DMS153 treated with DMSO at 0.1 percent for 48 hours (cell line): Measurements from ENCODE around the gene SMG6.
"Not testable (repeated sequence)": the region's sequence is repeated elsewhere in the genome, so short reads cannot be mapped to it uniquely, and the experiment has no call there.

Source experiments
- DNase-seq: peaks from one replicate; lab custom pipeline; 2025; ENCODE audit not compliant: unreplicated experiment; lab: John Stamatoyannopoulos, UW

Gene SMG6

DNA sequence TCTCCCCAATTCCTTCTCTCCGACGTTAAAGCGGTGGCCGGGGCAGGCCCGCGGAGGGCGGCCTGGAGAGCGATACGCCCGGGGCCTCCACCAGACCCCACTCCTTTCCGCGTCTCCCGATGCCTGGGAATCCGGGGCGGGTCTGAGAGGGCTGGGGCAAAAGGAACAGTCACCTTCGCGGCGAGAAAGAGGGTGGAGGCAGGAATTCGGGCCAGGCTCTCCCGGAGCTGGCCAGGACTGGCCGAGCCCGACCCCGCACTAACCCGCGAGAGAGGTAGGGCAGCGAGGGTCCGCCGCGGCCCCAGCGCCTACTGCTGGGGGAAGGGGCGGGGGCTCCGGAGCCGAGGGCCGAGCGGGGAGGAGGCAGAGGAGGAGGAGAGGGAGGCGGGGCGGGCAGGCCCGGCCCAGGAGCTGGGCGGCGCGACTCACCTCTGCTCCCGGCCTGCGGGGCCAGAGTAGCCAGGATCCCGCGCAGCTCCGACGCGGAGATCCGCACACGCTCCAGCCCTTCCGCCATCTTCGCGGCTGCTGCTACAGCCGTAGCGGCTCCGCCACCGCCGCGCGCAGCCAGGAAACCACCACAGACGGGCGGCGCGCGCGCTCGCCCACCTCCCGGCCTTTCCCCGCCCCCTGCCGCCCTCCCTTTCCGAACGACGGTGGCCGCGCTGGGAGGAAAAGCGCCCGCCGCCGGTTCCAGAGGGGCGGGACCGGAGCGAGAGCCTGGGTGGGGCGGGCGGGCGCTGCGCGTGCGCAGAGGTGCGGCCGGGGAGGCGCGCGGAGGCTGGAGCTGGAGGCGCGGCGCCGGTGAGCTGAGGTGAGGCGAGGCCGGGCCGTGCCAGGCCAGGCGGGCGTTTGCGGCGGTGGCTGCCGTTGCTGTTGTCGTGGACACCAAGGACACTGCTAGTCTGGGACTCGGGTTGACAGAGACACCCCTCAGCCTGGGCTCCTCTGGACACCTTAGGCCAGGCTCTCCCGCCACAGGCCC, at the start of gene SMG6, which contains the start of gene SRR:
SMG6 (minus strand) TSS at position 582 of the 985 bp plus-strand sequence; CDS start at position 517, 65 bp downstream.
SRR (plus strand) TSS at position 747 of the 985 bp plus-strand sequence. CDS start 11,611 bp downstream, outside the sequence.
- DNase-seq = no peak

DNA sequence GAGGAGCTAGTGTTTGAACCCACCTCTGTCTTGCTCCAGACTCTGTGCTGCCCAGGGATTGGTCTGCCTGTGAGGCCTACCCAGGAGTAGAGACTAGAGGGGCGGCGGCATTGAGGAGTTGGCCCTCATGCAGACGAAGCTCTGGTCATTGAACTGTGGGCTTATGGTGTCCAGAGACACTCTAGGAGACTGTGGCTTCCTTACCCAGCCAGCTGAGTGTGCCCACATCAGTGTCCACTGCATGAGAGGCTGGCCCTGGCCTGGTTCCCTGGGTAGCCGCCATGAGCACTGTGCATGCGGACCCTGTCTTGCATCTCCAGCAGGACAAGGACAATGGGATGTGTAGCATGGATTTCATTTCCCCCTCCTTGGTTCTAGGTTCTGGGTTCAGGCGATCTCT, 47.7 kb upstream of the SMG6 start:
- no peak for DNase-seq

DNA sequence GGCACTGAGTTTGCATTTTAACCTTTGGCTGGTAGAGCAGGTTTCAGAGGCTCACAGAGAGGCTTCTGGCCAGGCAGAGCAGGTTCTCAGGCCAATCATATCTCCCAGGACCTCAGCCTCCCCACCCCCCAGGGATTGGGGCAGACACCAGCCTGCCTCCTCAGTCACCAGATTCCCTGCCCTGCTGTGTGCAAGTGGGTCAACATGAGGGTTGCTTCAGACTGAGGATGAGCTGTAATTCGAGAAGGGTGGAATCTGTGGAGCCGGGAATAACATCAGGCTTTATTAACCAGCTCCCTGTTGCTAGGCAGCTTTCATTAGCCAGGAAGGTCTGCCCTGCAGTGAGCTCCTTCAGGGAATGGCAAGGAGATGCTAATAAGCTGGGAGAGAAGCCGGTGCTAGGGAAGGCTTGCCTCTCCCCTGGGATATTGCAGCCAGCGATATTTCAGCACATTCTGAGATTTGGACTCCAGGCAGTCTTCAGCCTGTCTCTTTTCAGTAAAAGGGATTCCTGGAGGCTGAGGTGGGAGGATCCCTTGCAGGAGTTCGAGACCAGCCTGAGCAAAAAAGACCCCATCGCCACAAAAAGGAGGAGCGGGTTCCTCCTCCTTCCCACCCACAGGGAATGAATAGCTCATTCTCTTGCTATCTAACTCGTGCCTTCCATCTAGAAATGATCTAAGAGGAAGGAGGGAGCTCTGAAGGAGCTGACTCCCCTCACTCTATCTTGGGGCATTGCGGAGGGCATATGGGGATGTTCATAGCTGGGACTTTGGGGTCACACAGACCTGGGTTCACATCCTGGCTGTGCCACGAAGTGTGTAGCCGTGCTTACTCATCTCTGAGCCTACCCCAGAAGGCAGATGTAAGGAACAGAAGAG, 44.5 kb upstream of the SMG6 start:
- DNase-seq = peak; percentile 43

DNA sequence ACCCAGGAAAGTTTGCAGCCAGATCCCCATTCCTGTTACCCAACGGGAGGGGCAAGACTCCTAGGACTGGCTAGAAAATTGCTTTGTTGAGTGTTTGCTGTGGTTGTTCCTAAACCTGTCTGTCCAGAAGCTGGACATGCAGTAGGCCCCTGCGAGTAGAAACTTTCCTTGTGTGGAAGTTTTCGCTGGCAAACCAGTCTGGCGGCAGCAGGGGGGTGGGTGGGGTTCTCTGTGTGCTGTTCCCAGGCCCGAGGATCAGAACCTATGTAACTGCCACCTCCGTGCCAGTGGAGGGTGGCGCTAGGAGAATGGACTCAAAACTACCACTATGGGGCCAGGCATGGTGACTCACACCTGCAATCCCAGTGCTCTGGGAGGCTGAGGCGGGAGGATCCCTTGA, 42.9 kb upstream of the SMG6 start:
- DNase-seq = no peak

DNA sequence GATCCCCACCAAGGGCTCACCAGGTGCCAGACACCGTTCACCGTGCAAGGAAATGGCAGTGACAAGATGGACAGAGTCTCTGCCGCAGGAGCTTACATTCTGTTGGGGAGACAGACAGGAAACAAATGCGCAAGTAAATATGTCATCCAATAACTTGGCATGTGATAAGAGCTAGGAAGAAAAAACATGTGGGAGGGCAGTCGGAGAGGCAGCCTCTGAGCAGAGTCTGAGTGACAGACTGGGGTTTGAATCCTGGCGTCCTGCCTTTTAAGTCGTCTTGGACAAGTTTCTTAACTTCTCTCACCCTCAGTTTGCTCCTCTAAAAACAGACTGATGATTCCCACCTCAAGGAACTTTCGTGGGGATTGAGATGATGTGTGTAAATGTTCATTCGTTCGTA, 40.9 kb upstream of the SMG6 start:
- DNase-seq = no peak

DNA sequence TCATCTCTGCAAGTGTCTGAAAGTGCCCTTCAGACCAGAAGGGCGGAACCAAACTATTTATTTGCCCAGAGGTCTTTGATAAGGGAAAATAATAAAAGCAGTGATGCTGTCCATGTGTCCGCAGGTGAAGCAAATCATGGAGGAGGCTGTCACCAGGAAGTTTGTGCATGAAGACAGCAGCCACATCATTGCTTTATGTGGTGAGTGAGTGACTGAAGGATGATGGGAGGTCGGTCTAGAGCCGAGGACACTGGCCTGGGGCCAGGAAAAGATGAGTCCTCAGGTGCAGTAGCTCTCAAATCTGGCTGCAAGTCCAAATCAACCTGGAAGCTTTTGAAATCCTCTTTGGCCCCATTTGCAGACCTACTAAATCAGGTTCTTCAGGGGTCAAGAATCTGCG, 39.8 kb upstream of the SMG6 start:
- DNase-seq = no peak

DNA sequence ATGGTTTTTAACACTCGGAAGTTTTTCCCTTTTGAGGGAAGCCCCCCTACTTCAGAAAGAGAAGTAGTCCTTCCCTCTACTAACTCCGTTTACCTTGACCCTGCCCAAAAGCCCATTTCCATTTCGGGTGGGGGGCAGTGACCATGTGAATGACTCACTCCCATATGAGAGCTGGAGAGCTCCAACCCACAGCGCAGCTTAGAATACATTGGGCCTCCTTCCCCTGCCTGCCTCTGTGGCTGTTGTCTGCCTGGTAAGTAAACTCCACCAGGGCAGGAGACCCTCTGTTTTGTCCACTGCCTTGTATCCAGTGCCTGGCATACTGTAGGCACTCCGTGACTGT, 34.7 kb upstream of the SMG6 start:
- no peak for DNase-seq

DNA sequence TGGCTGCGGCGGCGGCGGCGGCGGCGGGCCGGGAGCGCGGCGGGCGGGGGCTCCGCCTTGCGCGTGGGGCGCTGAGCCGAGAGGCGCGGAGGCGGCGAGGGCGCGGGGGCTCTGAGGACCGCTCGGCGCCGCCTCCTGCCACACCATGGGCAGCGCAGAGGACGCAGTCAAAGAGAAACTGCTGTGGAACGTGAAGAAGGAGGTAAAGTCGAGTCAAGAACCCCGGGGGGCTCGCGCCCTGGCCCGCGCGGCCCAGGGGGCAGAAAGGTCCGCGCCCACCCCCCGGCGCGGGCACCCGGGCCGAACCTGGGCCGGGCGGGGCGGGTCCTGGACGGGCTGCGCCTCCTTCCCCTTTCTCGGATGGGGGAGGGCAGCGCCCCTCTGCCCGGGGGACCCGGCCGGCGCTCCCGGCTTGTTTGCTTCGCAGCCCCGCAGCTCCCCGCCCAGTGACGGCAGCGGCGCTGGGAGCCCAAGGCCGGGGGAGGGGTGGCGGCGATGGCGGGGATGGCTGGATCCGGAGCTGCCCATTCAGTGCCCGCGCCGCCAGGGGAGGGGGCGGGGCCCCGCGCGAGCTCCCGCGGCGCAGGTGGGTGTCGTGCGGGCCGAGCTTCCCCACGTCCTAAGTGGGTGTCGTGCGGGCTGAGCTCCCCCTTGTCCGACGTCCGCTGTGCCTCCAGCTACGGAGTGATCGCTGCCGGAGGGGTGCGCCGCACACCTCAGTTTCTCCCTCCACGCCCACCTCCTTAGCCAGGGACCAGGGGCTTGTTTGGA, 34.1 kb upstream of the SMG6 start:
- peak; percentile 1 for DNase-seq

DNA sequence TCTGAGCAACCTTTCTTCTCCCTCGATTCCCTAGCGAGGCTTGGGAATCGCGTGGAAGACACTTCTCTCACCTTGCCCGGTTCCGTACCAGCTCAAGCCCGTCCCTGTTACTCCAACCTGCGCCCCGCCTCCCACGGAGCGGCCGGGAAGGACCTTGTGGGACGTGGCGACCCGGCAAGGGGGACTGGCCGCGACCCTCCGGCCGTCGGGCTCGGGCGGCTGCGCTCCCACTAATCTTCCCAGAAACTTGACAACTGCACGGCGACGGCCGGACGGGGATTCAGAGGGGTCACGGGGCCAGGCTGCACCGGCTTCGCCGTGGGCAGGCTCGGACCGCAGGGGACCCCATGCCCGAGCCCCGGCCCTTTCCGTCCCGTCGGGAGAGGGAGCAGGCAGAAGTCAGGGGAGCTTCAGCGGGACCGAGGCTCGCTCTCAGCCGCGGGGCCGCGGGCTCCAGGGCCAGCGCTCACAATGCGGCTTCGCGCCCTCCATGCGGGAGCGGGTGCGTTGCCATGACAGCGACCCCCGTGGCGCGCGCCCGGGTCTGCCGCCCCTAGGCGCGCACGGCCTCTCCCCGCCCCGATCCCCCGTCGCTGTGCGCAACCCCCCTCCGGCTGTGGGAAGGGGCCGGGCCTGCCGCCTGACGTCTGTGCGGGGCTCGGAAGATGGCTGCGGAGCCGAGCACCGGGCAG, 33.4 kb upstream of the SMG6 start, which contains the start of gene SGSM2:
SGSM2 (plus strand) TSS at position 650 of the 692 bp plus-strand sequence. CDS start 188 bp downstream, outside the sequence.
- DNase-seq = no peak

DNA sequence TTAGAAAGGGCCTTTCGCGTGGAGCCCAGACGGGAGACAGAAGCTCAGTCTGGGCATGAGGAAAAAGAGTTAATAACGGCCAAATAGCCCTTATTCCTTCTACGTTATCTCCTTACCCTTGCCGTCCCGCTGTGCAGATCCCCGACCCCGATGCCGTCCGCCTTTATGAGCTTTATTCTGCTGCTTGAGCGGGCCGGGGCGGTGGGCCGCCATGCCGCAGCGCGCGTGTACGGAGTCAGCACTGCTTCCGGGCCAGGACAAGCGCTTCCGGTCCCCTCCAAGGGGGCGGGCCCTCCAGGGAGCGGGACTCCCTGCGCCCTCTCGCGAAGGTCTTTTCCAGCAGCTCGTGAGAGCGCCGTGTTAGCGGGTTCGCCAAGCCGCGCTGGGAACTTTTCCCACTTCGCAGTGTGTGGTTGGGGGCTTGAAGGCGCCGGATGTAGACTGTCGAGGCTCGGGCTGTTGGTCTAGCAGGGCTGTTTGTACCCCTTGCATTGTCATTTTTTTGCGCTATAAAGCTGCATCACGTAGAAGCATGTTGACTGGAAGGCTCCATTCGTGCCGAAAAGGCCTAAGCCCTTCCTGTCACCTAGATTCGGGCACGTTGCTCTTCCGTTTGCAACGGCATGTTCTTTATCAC, 32.7 kb upstream of the SMG6 start, which contains the start of gene TSR1:
TSR1 (minus strand) TSS at position 243 of the 637 bp plus-strand sequence; CDS start at position 213, 30 bp downstream.
- peak; percentile 46 for DNase-seq

DNA sequence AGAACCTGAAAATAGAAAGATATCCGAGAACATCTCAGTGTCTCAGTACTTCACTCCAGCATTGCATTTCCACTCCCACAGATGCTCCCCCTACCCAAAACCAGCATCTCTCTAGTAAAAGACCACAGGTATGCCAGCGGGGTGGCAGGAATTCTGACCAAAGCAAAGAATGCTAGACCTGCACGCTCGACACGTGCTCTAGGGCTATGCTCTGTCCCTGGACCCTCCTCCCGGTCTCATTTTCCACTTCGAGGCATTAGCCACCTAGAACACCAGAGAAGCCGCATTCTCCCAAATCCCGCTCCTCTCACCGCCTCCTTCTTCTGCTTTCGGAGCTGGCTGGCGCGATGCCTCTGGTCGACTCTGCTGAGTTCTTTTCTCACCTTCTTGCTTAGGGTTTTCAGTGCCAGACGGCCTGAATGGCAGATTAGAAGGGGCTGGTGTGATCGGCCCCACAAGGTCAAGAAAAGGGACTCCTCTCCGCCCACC, 32.2 kb upstream of the SMG6 start:
- no peak for DNase-seq

DNA sequence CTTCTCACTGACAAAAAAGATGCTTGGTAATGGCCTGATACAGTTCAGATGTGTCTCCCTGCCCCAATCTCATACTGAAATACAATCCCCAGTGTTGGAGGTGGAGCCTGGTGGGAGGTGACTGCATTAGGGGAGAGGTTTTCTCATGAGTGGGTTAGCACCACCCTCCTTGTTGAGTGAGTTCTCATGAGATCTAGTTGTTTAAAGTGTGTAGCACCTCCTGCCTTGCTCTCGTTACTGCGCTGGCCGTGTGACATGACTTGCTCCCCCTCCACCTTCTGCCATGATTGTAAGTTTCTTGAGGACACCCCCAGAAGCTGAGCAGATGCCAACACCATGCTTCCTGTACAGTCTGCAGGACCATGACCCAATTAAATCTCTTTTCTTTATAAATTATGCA, 27.7 kb upstream of the SMG6 start:
- no peak for DNase-seq

DNA sequence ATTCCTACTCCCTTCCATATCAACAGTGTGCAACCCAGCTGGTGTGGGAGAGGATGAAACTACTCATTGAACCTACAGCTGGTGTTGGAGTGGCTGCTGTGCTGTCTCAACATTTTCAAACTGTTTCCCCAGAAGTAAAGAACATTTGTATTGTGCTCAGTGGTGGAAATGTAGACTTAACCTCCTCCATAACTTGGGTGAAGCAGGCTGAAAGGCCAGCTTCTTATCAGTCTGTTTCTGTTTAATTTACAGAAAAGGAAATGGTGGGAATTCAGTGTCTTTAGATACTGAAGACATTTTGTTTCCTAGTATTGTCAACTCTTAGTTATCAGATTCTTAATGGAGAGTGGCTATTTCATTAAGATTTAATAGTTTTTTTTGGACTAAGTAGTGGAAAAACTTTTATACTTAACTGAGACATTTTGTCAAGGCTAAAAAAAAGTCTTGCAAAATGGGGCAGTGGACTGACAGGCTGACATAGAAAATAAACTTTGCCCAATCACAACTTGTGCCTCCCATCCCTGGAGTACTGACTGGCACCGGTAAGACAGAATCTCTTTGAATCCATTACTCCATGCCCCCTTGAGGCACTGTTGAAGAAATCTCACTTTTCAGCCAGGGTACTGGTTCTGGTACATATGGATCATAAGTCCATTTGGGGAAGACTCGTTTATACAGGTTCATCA, 20.2 kb upstream of the SMG6 start:
- no peak for DNase-seq

DNA sequence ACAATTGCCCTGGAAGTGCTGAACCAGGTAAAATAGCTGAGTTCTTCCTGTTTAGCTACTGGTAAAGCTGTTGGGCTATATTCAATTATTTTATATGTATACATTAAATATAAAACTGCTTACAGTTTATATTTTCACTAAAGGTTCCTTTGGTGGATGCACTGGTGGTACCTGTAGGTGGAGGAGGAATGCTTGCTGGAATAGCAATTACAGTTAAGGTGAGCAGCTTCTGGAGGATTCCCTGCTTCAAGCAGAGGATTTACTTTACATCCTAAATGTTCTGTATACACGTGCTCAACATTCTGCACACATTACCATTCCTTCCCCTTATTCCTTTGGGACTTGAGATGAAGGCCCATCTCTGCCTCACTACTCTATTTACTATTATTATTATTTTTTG, 17.8 kb upstream of the SMG6 start:
- no peak for DNase-seq

DNA sequence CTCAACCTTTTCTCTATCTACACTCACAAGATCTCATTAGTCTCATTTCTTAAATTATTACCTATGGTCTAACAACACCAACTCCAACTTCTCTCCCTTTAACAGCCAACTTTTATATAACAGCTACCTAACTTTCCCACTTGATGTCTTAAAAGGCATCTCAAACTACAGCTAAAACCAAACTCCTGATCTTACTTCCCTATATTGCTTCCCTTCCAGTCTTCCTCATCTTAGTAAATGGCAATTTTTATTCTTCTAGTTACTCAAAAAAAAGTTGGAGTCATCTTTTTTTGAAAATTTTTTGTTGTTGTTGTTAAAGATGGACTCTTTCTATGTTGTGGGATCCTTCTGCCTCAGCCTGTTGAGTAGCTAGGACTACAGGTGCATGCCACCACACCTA, 15.5 kb upstream of the SMG6 start:
- no peak for DNase-seq

DNA sequence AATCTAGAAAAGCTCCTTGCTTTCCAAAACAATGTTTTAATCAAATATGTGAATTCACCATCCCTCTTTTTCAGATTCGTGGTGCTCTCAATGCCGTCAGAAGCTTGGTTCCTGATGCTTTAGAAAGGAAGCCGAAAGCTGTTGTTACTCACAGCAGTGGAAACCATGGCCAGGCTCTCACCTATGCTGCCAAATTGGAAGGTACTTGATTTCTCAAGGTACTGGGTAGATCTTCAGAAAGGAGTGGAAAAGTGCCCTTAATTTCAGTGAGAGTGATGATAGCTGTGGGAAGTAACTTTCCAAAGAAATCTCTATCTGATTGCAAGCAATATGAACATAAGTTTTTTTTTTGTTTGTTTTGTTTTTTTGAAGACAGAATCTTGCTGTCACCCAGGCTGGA, 14.2 kb upstream of the SMG6 start:
- no peak for DNase-seq

DNA sequence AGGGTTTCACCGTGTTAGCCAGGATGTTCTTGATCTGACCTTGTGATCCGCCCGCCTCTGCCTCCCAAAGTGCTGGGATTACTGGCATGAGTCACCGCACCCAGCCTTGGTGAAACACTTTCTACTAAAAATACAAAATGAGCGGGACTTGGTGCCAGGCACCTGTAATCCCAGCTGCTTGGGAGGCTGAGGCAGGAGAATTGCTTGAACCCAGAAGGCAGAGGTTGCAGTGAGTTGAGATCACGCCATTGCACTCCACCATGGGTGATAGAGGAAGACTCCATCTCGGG, 13.3 kb upstream of the SMG6 start:
- not testable (repeated sequence) for DNase-seq

DNA sequence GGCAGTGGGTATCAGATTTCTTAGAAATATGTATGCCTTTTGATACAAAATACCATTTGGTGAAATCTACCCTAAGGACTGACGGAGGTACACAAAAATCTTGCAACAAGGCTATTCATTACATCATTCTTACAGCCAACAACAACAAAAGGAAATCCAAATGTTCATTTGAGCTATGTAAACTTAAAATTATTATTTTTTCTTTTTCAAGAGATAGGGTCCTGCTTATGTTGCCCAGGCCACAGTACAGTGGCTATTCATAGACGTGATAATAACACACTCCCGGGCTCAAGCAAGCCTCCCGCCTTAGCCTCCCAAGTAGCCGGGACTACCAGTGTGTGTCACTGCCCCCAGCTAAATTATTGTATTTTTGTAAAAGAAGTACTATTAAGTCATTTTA, 9.2 kb upstream of the SMG6 start:
- DNase-seq = no peak
